ENCODE data around the gene TTLL7.

The TTLL7 gene, protein sequence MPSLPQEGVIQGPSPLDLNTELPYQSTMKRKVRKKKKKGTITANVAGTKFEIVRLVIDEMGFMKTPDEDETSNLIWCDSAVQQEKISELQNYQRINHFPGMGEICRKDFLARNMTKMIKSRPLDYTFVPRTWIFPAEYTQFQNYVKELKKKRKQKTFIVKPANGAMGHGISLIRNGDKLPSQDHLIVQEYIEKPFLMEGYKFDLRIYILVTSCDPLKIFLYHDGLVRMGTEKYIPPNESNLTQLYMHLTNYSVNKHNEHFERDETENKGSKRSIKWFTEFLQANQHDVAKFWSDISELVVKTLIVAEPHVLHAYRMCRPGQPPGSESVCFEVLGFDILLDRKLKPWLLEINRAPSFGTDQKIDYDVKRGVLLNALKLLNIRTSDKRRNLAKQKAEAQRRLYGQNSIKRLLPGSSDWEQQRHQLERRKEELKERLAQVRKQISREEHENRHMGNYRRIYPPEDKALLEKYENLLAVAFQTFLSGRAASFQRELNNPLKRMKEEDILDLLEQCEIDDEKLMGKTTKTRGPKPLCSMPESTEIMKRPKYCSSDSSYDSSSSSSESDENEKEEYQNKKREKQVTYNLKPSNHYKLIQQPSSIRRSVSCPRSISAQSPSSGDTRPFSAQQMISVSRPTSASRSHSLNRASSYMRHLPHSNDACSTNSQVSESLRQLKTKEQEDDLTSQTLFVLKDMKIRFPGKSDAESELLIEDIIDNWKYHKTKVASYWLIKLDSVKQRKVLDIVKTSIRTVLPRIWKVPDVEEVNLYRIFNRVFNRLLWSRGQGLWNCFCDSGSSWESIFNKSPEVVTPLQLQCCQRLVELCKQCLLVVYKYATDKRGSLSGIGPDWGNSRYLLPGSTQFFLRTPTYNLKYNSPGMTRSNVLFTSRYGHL

GRCh38 chr1:83998498-83999315, at the start of gene TTLL7:
TSS of gene TTLL7 (minus strand) at chr1:83999132. CDS start at chr1:83952211, 46,921 bp downstream.
- peak; percentile 87 for DNase-seq

GRCh38 chr1:84042461-84042860, 43.5 kb upstream of the TTLL7 start:
- no peak for DNase-seq

GRCh38 chr1:84037758-84038611, 39.1 kb upstream of the TTLL7 start:
- peak; percentile 15 for DNase-seq

DNA sequence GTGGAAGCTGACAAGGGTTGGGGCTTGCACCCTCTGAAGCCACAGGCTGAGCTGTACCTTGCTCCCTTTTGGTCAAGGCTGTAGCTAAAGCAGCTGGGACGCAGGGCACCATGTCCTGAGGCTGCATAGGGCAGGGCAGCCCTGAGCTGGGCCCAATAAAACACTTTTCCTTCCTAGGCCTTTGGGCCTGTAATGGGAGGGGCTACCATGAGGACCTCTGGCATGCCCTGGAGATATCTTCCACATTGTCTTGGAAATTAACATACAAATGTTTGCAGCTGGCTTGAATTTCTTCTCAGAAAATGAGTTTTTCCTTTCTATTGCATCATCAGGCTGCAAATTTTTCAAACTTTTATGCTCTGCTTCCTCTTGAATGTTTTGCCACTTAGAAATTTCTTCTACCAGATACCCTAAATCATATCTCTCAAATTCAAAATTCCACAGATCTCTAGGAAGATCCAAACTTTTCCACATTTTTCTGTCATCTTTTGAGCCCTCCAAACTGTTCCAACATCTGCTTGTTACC, 32.9 kb upstream of the TTLL7 start:
- DNase-seq: no peak

DNA sequence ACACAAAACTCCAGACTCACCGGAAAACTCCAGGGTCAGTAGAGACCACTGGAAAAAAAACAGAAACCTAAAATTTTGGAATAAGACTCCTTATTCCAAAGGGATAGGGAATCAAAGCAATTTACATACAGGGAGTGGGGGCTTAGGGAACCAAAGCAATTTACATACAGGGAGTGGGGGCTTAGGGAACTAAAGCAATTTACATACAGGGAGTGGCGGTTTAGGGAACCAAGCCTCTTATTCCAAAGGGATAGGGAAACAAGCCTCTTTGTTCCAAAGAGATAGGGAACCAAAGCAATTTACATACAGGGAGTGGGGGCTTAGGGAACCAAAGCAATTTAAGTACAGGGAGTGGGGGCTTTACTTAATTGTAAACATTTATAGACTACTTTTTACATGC, 28.4 kb upstream of the TTLL7 start:
- DNase-seq: no peak

- no peak for DNase-seq
These were observed 27.0 kb upstream of the TTLL7 start for GRCh38 chr1:84025966-84026365.

- DNase-seq: no peak
These were observed 22.9 kb upstream of the TTLL7 start for GRCh38 chr1:84021822-84022221.

- DNase-seq: no peak
These were observed 21.2 kb upstream of the TTLL7 start for GRCh38 chr1:84020151-84020550.

DNA sequence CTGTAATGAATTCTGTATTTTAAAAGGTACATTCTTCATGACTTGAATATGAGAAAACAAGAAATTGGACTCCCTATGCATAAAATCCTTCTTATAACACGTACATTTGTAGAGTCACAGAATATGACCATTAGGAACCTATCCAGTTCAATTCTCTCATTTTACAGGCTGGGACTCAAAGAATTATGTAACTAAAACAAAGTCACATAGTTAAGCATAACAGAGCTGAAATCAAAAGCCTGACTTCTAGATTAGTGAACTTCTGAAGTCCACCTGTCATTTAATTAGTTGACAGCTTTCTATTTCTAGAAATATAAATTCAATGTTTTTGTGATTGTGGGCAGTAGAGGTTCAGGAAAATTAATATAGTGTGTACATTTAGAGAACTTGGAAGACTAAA, 20.3 kb upstream of the TTLL7 start:
- DNase-seq: no peak

- no peak for DNase-seq
These were observed 14.8 kb upstream of the TTLL7 start for GRCh38 chr1:84013708-84014107.

DNA sequence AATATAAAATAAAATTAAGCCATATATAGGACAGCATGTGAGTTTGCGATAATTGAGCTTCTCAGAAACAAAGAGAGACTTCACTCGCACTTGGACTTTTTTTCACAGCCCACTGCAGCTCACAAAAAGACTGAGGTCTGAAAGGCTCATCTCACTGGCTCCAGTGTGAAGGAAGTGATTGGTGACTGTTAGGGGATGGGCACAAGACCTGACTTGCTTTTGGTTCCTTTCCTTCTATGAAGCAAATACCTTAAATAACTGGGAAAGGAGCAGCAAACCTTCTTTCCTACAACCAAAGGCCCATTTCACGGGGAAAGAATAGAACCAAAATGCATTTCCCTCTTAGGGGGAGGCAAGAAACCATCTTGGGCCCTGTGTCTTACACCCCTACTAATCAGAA, 13.1 kb upstream of the TTLL7 start:
- no peak for DNase-seq

DNA sequence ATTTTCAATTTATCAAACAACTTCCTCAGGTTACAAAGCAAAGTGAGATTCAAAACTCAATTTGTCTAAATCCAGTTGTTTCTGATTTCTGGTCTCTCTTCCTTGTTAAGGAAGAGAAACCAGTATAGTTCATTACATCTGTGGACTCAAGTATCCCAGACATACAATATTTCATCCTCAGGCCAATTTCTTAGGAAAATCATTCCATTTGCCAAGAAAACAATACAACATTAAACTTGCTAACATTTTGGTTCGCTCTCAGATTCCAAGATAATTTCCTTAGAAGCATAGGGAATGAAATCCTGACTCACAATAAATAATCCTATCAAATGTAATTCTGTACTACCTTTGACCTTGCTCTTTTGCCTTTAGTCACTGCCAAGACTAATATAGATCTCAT, 11.2 kb upstream of the TTLL7 start:
- DNase-seq: no peak

DNA sequence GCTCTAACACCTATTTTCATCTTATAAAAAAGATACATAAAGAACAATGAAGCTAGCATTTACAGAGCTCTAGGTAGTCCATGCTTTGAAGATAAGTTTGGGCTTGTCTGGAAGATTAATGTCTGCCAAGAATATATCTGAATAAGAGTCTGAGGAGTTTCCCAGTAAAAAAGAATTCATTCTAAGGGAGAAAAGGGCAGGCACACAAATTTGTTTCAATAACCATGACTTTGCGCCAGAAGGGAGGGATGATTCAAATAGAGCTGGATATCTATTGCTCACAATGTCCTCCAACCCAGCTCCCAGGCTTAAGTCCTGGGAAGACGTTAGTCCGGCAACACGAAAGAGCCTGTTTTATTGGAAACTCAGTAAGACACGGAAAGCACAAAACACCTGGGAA, 9.7 kb upstream of the TTLL7 start:
- DNase-seq: no peak

DNA sequence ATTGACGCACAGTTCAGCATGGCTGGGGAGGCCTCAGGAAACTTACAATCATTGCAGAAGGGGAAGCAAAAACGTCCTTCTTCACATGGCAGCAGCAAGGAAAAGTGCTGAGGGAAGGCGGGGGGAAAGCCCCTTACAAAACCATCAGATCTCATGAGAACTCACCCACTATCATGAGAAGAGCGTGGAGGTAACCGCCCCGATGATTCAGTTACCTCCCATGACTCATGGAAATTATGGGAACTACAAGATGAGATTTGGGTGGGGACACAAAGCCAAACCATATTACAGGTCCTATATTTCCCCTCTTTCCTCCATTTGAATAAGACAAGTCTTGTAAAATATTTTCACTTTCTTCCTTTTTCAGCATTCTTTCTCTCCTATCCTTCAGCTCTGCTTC, 7.7 kb upstream of the TTLL7 start:
- no peak for DNase-seq

- no peak for DNase-seq
These were observed 2.6 kb upstream of the TTLL7 start for GRCh38 chr1:84001501-84001900.

DNA sequence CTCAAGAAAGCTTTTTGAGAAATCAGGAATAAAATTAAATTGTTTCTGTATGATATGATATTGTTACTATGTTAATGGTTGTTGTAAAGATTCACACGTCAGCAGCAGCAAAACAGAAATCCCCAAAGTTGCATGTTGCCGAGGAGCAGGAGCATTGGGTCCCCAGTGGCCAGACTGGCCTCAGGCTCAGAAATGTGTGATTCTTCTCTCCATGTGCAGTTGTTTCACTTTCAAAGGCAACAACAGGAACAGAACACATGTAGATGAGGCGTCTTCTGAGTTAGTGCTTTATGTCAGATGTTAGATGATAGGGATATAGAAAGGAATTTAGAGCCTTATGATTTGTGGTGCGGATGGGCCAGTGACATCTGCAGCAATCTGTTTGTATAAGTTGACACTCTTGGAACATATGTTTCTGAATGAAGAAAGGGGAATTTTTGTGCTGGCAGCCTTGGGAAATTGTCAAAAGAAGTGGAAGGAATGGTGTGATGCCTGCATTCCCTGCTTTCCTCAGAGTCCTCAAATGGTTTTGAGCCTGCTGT, 2.1 kb upstream of the TTLL7 start:
- no peak for DNase-seq

GRCh38 chr1:84000196-84000885, 1.4 kb upstream of the TTLL7 start:
- DNase-seq: no peak

DNA sequence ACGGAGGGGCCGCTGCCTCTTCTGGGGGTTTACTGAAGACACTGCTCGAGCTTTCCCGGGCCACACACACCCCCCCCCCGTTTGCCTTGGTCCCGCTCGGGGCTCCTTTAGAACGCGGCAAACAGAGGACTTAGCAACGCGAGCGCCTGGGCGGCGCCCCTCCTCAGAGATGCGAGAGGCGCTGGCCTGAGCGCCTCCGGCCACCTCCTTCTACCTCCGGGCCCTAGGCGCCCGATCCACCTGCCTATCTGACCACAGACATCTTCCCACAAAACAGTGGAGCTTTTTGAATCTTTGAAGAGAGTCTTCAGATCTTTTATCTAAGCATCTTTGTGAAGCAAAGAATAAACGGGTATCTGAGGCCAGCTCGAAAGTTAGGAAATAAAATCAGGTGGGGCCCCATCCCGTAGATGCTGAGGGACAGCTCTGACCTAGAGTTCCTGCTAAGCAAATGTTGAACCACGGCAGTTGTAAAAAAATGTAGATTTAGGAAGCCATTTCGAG, 436 bp upstream of the TTLL7 start:
- peak; percentile 87 for DNase-seq

GRCh38 chr1:83998205-83998497, 781 bp downstream of the TTLL7 start:
- no peak for DNase-seq

GRCh38 chr1:83997631-83998030, 1.3 kb downstream of the TTLL7 start:
- DNase-seq: no peak

- DNase-seq: peak; percentile 7
These were observed 2.3 kb downstream of the TTLL7 start for GRCh38 chr1:83996621-83997020.
